Measurements from ENCODE around the gene POLN. TPM values are rescaled to one million over a fixed set of nuclear protein-coding genes. Genes with fewer than 3 reads are reported as not detected.

The POLN gene
- total and polyA plus RNA-seq, 2 experiments from 2014 or later = 1.8 to 4.0 TPM

DNA sequence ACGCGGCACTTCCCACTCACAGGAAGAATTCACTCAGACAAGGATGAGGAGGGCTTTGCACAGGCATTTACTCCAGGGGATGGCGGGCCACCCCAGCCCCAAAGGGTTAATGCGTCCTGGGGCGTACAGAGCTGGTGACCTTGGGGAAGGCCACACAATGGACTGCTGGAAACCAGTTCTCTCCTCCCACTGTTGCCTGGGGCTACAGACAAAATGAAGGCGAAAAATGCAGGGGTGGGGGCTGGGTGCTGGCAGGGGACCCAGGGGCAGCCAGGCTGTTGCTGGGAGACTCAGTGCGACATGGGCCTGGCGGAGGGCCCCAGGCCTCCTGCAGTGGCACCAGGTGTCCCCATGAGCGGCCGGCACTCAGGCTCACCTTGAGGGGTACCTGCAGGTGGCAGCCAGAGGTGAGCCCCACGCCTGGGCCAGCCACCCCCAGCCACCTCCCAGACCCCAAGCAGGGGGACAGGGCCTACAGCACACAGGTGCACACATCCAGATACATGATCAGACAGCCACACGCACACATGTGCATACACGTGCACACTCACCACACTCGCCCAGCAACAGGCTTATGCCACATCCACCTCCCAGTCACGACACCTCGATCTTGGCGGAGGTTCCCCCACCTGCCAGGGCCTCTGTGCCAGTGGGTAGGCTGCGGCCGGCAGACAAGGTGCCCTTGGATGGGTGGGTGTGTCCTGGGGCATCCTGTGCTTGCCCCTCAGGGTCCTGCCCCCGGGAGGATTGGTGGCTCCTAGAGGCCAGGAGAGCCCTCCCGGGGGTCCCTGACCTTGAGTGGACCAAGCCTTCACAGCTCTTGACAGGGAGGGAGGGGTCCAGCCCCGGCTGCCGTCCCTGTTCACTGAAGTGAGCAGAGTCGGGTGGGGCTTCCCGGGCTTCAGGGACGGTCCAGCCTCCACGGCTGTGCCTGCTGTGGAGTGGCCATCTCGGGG lies 169.7 kb downstream of the POLN start:
- peaks cover 18% of the 10 kb centered on the region for H3K4me1 Mint-ChIP-seq
- TF ChIP-seq EZH2 (IDR thresholded peaks at IDR 0.05; ENCODE audit: low read depth, unreplicated experiment) (no peak), POLR2AphosphoS5 (IDR thresholded peaks at IDR 0.05; ENCODE audit: low read depth) (no peak), NANOG (IDR thresholded peaks at IDR 0.05; ENCODE audit: borderline replicate concordance) (no peak), ZNF114 (CRISPR knock-in tag; IDR thresholded peaks at IDR 0.05) (no peak), CREB1 (CRISPR knock-in tag; IDR thresholded peaks at IDR 0.05; ENCODE audit: low read depth) (no peak), ZNF331 (CRISPR knock-in tag; IDR thresholded peaks at IDR 0.05; ENCODE audit: low read depth) (no peak), STAT1 (IDR thresholded peaks at IDR 0.05; ENCODE audit: unreplicated experiment) (no peak), EZH2phosphoT487 (IDR thresholded peaks at IDR 0.05; ENCODE audit: unreplicated experiment) (no peak), JUNB (IDR thresholded peaks at IDR 0.05; ENCODE audit: unreplicated experiment) (no peak)
- TF ChIP-seq, protein P1, sequence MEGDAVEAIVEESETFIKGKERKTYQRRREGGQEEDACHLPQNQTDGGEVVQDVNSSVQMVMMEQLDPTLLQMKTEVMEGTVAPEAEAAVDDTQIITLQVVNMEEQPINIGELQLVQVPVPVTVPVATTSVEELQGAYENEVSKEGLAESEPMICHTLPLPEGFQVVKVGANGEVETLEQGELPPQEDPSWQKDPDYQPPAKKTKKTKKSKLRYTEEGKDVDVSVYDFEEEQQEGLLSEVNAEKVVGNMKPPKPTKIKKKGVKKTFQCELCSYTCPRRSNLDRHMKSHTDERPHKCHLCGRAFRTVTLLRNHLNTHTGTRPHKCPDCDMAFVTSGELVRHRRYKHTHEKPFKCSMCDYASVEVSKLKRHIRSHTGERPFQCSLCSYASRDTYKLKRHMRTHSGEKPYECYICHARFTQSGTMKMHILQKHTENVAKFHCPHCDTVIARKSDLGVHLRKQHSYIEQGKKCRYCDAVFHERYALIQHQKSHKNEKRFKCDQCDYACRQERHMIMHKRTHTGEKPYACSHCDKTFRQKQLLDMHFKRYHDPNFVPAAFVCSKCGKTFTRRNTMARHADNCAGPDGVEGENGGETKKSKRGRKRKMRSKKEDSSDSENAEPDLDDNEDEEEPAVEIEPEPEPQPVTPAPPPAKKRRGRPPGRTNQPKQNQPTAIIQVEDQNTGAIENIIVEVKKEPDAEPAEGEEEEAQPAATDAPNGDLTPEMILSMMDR (conservative IDR thresholded peaks at IDR 0.05; ENCODE audit: low read depth in 2 of 2) = no peak
- TF ChIP-seq, protein P2, sequence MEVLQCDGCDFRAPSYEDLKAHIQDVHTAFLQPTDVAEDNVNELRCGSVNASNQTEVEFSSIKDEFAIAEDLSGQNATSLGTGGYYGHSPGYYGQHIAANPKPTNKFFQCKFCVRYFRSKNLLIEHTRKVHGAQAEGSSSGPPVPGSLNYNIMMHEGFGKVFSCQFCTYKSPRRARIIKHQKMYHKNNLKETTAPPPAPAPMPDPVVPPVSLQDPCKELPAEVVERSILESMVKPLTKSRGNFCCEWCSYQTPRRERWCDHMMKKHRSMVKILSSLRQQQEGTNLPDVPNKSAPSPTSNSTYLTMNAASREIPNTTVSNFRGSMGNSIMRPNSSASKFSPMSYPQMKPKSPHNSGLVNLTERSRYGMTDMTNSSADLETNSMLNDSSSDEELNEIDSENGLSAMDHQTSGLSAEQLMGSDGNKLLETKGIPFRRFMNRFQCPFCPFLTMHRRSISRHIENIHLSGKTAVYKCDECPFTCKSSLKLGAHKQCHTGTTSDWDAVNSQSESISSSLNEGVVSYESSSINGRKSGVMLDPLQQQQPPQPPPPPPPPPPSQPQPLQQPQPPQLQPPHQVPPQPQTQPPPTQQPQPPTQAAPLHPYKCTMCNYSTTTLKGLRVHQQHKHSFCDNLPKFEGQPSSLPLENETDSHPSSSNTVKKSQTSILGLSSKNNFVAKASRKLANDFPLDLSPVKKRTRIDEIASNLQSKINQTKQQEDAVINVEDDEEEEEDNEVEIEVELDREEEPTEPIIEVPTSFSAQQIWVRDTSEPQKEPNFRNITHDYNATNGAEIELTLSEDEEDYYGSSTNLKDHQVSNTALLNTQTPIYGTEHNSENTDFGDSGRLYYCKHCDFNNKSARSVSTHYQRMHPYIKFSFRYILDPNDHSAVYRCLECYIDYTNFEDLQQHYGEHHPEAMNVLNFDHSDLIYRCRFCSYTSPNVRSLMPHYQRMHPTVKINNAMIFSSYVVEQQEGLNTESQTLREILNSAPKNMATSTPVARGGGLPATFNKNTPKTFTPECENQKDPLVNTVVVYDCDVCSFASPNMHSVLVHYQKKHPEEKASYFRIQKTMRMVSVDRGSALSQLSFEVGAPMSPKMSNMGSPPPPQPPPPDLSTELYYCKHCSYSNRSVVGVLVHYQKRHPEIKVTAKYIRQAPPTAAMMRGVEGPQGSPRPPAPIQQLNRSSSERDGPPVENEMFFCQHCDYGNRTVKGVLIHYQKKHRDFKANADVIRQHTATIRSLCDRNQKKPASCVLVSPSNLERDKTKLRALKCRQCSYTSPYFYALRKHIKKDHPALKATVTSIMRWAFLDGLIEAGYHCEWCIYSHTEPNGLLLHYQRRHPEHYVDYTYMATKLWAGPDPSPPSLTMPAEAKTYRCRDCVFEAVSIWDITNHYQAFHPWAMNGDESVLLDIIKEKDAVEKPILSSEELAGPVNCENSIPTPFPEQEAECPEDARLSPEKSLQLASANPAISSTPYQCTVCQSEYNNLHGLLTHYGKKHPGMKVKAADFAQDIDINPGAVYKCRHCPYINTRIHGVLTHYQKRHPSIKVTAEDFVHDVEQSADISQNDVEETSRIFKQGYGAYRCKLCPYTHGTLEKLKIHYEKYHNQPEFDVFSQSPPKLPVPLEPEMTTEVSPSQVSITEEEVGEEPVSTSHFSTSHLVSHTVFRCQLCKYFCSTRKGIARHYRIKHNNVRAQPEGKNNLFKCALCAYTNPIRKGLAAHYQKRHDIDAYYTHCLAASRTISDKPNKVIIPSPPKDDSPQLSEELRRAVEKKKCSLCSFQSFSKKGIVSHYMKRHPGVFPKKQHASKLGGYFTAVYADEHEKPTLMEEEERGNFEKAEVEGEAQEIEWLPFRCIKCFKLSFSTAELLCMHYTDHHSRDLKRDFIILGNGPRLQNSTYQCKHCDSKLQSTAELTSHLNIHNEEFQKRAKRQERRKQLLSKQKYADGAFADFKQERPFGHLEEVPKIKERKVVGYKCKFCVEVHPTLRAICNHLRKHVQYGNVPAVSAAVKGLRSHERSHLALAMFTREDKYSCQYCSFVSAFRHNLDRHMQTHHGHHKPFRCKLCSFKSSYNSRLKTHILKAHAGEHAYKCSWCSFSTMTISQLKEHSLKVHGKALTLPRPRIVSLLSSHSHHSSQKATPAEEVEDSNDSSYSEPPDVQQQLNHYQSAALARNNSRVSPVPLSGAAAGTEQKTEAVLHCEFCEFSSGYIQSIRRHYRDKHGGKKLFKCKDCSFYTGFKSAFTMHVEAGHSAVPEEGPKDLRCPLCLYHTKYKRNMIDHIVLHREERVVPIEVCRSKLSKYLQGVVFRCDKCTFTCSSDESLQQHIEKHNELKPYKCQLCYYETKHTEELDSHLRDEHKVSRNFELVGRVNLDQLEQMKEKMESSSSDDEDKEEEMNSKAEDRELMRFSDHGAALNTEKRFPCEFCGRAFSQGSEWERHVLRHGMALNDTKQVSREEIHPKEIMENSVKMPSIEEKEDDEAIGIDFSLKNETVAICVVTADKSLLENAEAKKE (CRISPR knock-in tag; IDR thresholded peaks at IDR 0.05) = no peak
- TF ChIP-seq, protein P3, sequence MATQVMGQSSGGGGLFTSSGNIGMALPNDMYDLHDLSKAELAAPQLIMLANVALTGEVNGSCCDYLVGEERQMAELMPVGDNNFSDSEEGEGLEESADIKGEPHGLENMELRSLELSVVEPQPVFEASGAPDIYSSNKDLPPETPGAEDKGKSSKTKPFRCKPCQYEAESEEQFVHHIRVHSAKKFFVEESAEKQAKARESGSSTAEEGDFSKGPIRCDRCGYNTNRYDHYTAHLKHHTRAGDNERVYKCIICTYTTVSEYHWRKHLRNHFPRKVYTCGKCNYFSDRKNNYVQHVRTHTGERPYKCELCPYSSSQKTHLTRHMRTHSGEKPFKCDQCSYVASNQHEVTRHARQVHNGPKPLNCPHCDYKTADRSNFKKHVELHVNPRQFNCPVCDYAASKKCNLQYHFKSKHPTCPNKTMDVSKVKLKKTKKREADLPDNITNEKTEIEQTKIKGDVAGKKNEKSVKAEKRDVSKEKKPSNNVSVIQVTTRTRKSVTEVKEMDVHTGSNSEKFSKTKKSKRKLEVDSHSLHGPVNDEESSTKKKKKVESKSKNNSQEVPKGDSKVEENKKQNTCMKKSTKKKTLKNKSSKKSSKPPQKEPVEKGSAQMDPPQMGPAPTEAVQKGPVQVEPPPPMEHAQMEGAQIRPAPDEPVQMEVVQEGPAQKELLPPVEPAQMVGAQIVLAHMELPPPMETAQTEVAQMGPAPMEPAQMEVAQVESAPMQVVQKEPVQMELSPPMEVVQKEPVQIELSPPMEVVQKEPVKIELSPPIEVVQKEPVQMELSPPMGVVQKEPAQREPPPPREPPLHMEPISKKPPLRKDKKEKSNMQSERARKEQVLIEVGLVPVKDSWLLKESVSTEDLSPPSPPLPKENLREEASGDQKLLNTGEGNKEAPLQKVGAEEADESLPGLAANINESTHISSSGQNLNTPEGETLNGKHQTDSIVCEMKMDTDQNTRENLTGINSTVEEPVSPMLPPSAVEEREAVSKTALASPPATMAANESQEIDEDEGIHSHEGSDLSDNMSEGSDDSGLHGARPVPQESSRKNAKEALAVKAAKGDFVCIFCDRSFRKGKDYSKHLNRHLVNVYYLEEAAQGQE (IDR thresholded peaks at IDR 0.05; ENCODE audit: unreplicated experiment) = no peak
- TF ChIP-seq, protein P4, sequence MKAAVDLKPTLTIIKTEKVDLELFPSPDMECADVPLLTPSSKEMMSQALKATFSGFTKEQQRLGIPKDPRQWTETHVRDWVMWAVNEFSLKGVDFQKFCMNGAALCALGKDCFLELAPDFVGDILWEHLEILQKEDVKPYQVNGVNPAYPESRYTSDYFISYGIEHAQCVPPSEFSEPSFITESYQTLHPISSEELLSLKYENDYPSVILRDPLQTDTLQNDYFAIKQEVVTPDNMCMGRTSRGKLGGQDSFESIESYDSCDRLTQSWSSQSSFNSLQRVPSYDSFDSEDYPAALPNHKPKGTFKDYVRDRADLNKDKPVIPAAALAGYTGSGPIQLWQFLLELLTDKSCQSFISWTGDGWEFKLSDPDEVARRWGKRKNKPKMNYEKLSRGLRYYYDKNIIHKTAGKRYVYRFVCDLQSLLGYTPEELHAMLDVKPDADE (IDR thresholded peaks at IDR 0.05) = no peak
- no peaks in the 10 kb centered on the region for H3K9me3 Mint-ChIP-seq
- no peaks in the 10 kb centered on the region for H3K36me3 ChIP-seq (ENCODE audit: insufficient read depth)
- H3K27me3 ChIP-seq (ENCODE audit: insufficient read depth) = no peaks in the 10 kb centered on the region
- H3K4me1 ChIP-seq (ENCODE audit: insufficient read depth) = no peaks in the 10 kb centered on the region
- H3K4me2 ChIP-seq = no peak overlapping the region
- H3K79me2 ChIP-seq (replicated peaks; ENCODE audit: insufficient read depth) = no peaks in the 10 kb centered on the region
- DNase-seq (ENCODE audit: low spot score) (no peak), ATAC-seq (peak; percentile 20)
- no peak overlapping the region for H3K4me3 ChIP-seq
- H4K20me1 ChIP-seq (replicated peaks; ENCODE audit: insufficient read depth) = no peaks in the 10 kb centered on the region
- no peaks in the 10 kb centered on the region; the same call in 2 of the 3 replicates for H3K36me3 Mint-ChIP-seq (ENCODE audit: low read depth)
- H3K9me2 ChIP-seq (ENCODE audit: insufficient read depth) = no peaks in the 10 kb centered on the region
- no peak overlapping the region for H3K27ac ChIP-seq (ENCODE audit: low read depth)
- H2AFZ ChIP-seq = no peak overlapping the region
- H3K27me3 Mint-ChIP-seq (ENCODE audit: insufficient read depth, low read depth, poor library complexity) = peaks cover 8% of the 10 kb centered on the region
- H3F3A ChIP-seq (replicated peaks; ENCODE audit: low read depth) = peaks cover 6% of the 10 kb centered on the region; the same call in 1 of the 2 replicates
- no peak overlapping the region for H3K27ac Mint-ChIP-seq
- no peak overlapping the region for H3K4me3 Mint-ChIP-seq
